Uterus (tissue), 2 donors: ENCODE data around the gene CR1L.

ENCODE experiments used
- CTCF ChIP-seq, 4 experiments: fragments of 200-600 bp in 2 of 4; fragments of 450-650 bp in 2 of 4; sonication (generic) in 2 of 4; IDR thresholded peaks; one replicate each; pipeline ENCODE4 v1.5.1; 2016 to 2019; ENCODE audit warnings: antibody characterized with exemption in 4 of 4, mild to moderate bottlenecking in 2 of 4, moderate library complexity in 1 of 4
- POLR2A ChIP-seq, 2 donors: fragments of 450-650 bp; IDR thresholded peaks; one replicate each; pipeline ENCODE4 v1.6.1; 2016; ENCODE audit warnings: antibody characterized with exemption in 2 of 2, mild to moderate bottlenecking in 1 of 2, moderate library complexity in 1 of 2

DNA sequence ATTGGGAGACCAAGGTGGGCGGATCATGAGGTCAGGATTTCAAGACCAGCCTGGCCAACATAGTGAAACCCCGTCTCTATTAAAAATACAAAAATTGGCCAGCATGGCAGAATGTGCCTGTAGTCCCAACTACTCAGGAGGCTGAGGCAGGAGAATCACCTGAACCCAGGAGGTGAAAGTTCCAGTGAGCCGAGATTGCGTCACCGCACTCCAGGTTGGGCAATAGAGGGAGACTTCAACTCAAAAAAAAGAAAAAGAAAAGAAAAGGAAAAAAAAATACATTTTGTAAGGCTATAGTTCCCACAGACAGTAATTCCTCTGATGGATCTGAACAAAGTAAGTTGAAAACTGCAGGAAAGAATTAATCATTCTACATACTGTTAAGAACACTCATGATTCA lies 58.8 kb downstream of the CR1L start:
- TF ChIP-seq POLR2A (IDR thresholded peaks at IDR 0.05) (no peak), CTCF (IDR thresholded peaks at IDR 0.05) (no peak)
